Measurements from ENCODE around the gene RAB11FIP3.
"Not testable (repeated sequence)": the region's sequence is repeated elsewhere in the genome, so short reads cannot be mapped to it uniquely, and the experiment has no call there.

RAB11FIP3 gene

DNA sequence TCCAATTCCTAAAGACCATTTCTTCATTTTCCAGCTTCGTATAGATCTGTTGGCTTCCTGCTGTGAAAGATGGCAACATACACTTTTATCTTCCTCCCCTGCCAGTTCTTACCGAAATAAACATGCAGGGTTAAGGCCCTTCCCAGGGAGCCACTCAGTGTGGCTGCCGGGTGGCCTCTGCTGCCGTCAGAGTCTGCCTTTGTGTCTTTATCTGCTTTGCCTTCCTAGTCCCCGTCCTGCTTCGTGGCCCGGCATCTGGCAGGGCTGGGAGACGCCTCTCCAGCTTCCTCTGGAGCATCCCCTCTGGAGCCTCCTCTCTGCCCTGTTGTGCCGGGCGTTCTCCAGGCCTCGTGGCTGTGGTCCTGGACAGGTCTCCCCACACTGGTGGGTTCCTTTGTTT is 71.8 kb downstream of the RAB11FIP3 start:
- Histone ChIP-seq H3K4me3 (ENCODE audit: low read length in 2 of 2) (no peak overlapping the region), H3K9ac (ENCODE audit: low read length in 2 of 2) (no peak overlapping the region), H3K27me3 (ENCODE audit: control insufficient read depth in 1 of 2, insufficient read depth in 2 of 2, low read length in 2 of 2) (no peaks in the 10 kb centered on the region), H3K27ac (ENCODE audit: low read length) (no peak overlapping the region), H3K9me3 (ENCODE audit: control insufficient read depth in 2 of 2, low read length in 2 of 2) (no peaks in the 10 kb centered on the region), H3K4me1 (ENCODE audit: control insufficient read depth, insufficient read depth, low read length) (no peaks in the 10 kb centered on the region), H3K36me3 (ENCODE audit: control insufficient read depth in 2 of 2, insufficient read depth in 2 of 2, low read length in 2 of 2) (peaks cover 0 to 16% of the 10 kb centered on the region in 2 donors)

GRCh38 chr16:499924-500323 is 74.5 kb downstream of the RAB11FIP3 start:
- Histone ChIP-seq H3K9me3 (ENCODE audit: control insufficient read depth in 2 of 2, low read length in 2 of 2) (no peaks in the 10 kb centered on the region), H3K27ac (ENCODE audit: low read length) (no peak overlapping the region), H3K36me3 (ENCODE audit: control insufficient read depth in 2 of 2, insufficient read depth in 2 of 2, low read length in 2 of 2) (peaks cover 0 to 20% of the 10 kb centered on the region in 2 donors)

DNA sequence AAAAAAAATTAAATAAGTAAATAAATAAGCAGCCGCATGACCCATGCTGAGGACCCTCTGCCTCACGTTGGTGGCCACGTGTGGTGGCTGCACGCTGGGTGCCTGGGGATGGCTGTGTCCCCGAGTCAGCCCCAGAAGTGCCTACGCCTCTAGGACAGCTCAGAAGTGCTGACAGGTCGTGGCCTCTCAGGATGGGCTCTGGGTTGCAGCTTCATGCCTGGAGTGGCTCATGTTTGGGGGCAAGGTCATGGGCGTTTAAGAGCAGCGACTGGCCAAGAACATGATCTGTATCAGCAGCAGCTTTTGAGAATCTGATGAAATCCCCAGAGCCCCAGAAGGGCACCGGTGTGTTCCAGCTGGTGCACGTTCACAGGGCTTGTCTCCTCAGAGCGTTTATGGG is 75.3 kb downstream of the RAB11FIP3 start:
- Histone ChIP-seq H3K9me3 (ENCODE audit: control insufficient read depth in 2 of 2, low read length in 2 of 2) (no peaks in the 10 kb centered on the region), H3K27me3 (ENCODE audit: control insufficient read depth in 1 of 2, insufficient read depth in 2 of 2, low read length in 2 of 2) (no peaks in the 10 kb centered on the region), H3K36me3 (ENCODE audit: control insufficient read depth in 2 of 2, insufficient read depth in 2 of 2, low read length in 2 of 2) (peaks cover under 1 to 19% of the 10 kb centered on the region in 2 donors), H3K9ac (ENCODE audit: low read length in 2 of 2) (no peak overlapping the region), H3K4me3 (ENCODE audit: low read length in 2 of 2) (no peak overlapping the region), H3K27ac (ENCODE audit: low read length) (no peak overlapping the region), H3K4me1 (ENCODE audit: control insufficient read depth, insufficient read depth, low read length) (no peaks in the 10 kb centered on the region)

More at GRCh38 chr16:499924-500323, 74.5 kb downstream of the RAB11FIP3 start:
- H3K27me3 ChIP-seq (ENCODE audit: control insufficient read depth in 1 of 2, insufficient read depth in 2 of 2, low read length in 2 of 2) = no peaks in the 10 kb centered on the region
- H3K4me3 ChIP-seq (ENCODE audit: low read length in 2 of 2) = no peak overlapping the region
- no peak overlapping the region for H3K9ac ChIP-seq (ENCODE audit: low read length in 2 of 2)
- no peaks in the 10 kb centered on the region for H3K4me1 ChIP-seq (ENCODE audit: control insufficient read depth, insufficient read depth, low read length)

GRCh38 chr16:502179-502943 is 76.9 kb downstream of the RAB11FIP3 start:
- Histone ChIP-seq H3K27me3 (ENCODE audit: control insufficient read depth in 1 of 2, insufficient read depth in 2 of 2, low read length in 2 of 2) (no peaks in the 10 kb centered on the region), H3K4me3 (ENCODE audit: low read length in 2 of 2) (no peak overlapping the region), H3K4me1 (ENCODE audit: control insufficient read depth, insufficient read depth, low read length) (no peaks in the 10 kb centered on the region), H3K9me3 (ENCODE audit: control insufficient read depth in 2 of 2, low read length in 2 of 2) (no peaks in the 10 kb centered on the region), H3K27ac (ENCODE audit: low read length) (no peak overlapping the region), H3K9ac (ENCODE audit: low read length in 2 of 2) (no peak overlapping the region), H3K36me3 (ENCODE audit: control insufficient read depth in 2 of 2, insufficient read depth in 2 of 2, low read length in 2 of 2) (peaks cover 8 to 19% of the 10 kb centered on the region in 2 donors)

DNA sequence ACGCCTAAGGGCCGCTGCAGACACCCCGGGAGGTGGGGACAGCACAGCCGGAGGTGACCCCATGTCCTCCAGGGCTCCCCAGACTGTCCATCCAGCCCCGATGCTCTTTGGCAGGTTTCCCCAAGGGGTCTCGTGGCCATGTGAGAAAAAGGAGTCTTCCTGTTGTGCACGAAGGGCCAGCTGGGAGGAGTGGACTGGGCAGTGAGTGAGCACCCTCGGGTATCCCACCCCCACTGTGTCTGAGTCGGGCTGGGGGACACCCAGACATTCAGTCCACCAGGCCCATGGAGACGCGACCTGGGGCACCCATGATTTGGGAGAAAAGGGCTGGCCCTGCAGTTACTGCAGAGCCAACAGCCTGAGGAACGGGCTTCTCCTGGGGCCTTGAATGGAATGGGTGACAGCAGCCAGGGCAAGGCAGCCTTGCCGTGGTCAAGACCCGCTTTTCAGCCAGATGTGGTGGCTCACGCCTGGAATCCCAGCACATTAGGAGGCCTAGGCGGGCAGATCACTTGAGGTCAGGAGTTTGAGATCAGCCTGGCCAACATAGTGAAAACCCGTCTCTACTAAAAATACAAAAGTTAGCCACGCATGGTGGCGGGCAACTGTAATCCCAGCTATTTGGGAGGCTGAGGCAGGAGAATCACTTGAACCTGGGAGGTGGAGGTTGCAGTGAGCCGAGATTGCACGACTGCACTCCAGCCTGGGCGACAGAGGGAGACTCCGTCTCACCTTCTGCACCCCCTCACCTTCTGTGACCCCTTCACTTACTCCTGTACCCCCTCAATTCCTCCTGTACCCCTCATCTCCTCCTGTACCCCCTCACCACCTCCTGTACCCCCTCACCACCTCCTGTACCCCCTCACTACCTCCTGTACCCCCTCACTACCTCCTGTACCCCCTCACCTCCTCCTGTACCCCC is 78.0 kb downstream of the RAB11FIP3 start:
- H3K9ac ChIP-seq (ENCODE audit: low read length in 2 of 2) = no peak overlapping the region
- no peaks in the 10 kb centered on the region for H3K27me3 ChIP-seq (ENCODE audit: control insufficient read depth in 1 of 2, insufficient read depth in 2 of 2, low read length in 2 of 2)
- no peak overlapping the region for H3K4me3 ChIP-seq (ENCODE audit: low read length in 2 of 2)
- peaks cover 8 to 14% of the 10 kb centered on the region in 2 donors for H3K36me3 ChIP-seq (ENCODE audit: control insufficient read depth in 2 of 2, insufficient read depth in 2 of 2, low read length in 2 of 2)
- H3K9me3 ChIP-seq (ENCODE audit: control insufficient read depth in 2 of 2, low read length in 2 of 2) = no peaks in the 10 kb centered on the region
- H3K4me1 ChIP-seq (ENCODE audit: control insufficient read depth, insufficient read depth, low read length) = no peaks in the 10 kb centered on the region
- no peak overlapping the region for H3K27ac ChIP-seq (ENCODE audit: low read length)

DNA sequence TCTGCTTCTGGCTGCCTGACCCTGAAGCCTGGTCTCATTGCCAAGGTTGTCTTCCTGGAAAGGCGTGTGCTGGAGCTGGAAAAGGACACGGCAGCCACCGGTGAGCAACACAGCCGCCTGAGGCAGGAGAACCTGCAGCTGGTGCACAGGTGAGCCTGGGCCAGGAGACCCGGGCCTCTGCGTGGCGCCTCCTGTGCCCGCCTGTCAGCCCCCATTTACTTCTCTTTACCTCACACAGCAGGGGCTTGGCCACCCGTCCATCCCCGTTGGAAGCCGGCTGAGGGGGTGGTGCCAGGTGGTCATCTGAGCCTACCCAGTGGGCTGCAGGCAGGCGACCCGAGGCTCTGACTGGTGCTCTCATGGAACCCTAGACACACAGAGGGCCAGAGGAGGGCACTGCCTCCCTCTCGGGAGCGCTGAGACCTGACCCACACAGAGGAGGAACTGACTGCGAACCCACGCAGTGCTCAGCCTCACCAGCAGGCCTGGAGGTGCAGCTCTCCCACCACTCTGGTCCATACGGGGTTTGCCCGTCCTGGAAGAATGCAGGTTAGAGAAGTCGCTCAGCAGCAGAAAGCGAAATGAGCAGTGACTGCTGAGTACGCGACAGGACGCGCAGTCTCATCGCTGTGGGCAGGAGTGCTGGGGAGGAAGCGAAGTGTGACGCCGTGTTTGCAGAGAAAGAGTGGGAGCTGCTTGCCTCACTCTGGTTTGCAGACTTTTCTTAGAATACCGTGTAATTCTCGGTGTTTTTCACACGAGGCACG is 80.2 kb downstream of the RAB11FIP3 start:
- Histone ChIP-seq H3K27ac (ENCODE audit: low read length) (no peak overlapping the region), H3K36me3 (ENCODE audit: control insufficient read depth in 2 of 2, insufficient read depth in 2 of 2, low read length in 2 of 2) (peaks cover 8 to 14% of the 10 kb centered on the region in 2 donors), H3K9me3 (ENCODE audit: control insufficient read depth in 2 of 2, low read length in 2 of 2) (no peaks in the 10 kb centered on the region), H3K4me1 (ENCODE audit: control insufficient read depth, insufficient read depth, low read length) (no peaks in the 10 kb centered on the region), H3K27me3 (ENCODE audit: control insufficient read depth in 1 of 2, insufficient read depth in 2 of 2, low read length in 2 of 2) (no peaks in the 10 kb centered on the region), H3K4me3 (ENCODE audit: low read length in 2 of 2) (no peak overlapping the region), H3K9ac (ENCODE audit: low read length in 2 of 2) (no peak overlapping the region)

DNA sequence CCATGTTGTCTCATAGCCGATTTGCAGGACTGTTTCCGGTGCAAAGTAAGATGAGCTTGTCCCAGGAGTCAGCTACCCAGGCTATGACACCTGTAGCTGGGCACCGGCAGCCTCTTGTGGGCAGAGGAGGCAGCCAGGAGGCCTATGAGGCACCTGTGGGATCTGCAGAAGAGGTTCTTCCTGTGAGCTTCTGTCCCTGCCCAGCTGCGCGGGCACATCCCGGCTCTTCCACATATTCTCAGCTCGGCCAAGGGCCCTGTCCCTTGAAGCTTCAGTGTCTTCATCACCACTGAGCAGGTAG is 80.7 kb downstream of the RAB11FIP3 start:
- Histone ChIP-seq H3K4me1 (ENCODE audit: control insufficient read depth, insufficient read depth, low read length) (no peaks in the 10 kb centered on the region), H3K27ac (ENCODE audit: low read length) (no peak overlapping the region), H3K36me3 (ENCODE audit: control insufficient read depth in 2 of 2, insufficient read depth in 2 of 2, low read length in 2 of 2) (peaks cover 8 to 14% of the 10 kb centered on the region in 2 donors), H3K4me3 (ENCODE audit: low read length in 2 of 2) (no peak overlapping the region), H3K9ac (ENCODE audit: low read length in 2 of 2) (no peak overlapping the region), H3K27me3 (ENCODE audit: control insufficient read depth in 1 of 2, insufficient read depth in 2 of 2, low read length in 2 of 2) (no peaks in the 10 kb centered on the region), H3K9me3 (ENCODE audit: control insufficient read depth in 2 of 2, low read length in 2 of 2) (no peaks in the 10 kb centered on the region)

GRCh38 chr16:507527-507926 is 82.1 kb downstream of the RAB11FIP3 start:
- not testable (repeated sequence) for H3K4me3 ChIP-seq (ENCODE audit: low read length in 2 of 2); H3K9me3 ChIP-seq (ENCODE audit: control insufficient read depth in 2 of 2, low read length in 2 of 2); H3K9ac ChIP-seq (ENCODE audit: low read length in 2 of 2); H3K27ac ChIP-seq (ENCODE audit: low read length); H3K27me3 ChIP-seq (ENCODE audit: control insufficient read depth in 1 of 2, insufficient read depth in 2 of 2, low read length in 2 of 2); H3K4me1 ChIP-seq (ENCODE audit: control insufficient read depth, insufficient read depth, low read length)
- peaks cover 8 to 14% of the 10 kb centered on the region in 2 donors for H3K36me3 ChIP-seq (ENCODE audit: control insufficient read depth in 2 of 2, insufficient read depth in 2 of 2, low read length in 2 of 2)

GRCh38 chr16:507996-508395 is 82.5 kb downstream of the RAB11FIP3 start:
- no peaks in the 10 kb centered on the region for H3K4me1 ChIP-seq (ENCODE audit: control insufficient read depth, insufficient read depth, low read length)
- no peak overlapping the region for H3K4me3 ChIP-seq (ENCODE audit: low read length in 2 of 2)
- H3K9me3 ChIP-seq (ENCODE audit: control insufficient read depth in 2 of 2, low read length in 2 of 2) = no peaks in the 10 kb centered on the region
- no peak overlapping the region for H3K27ac ChIP-seq (ENCODE audit: low read length)
- no peak overlapping the region for H3K9ac ChIP-seq (ENCODE audit: low read length in 2 of 2)
- H3K36me3 ChIP-seq (ENCODE audit: control insufficient read depth in 2 of 2, insufficient read depth in 2 of 2, low read length in 2 of 2) = peaks cover 8 to 12% of the 10 kb centered on the region in 2 donors
- H3K27me3 ChIP-seq (ENCODE audit: control insufficient read depth in 1 of 2, insufficient read depth in 2 of 2, low read length in 2 of 2) = no peaks in the 10 kb centered on the region

DNA sequence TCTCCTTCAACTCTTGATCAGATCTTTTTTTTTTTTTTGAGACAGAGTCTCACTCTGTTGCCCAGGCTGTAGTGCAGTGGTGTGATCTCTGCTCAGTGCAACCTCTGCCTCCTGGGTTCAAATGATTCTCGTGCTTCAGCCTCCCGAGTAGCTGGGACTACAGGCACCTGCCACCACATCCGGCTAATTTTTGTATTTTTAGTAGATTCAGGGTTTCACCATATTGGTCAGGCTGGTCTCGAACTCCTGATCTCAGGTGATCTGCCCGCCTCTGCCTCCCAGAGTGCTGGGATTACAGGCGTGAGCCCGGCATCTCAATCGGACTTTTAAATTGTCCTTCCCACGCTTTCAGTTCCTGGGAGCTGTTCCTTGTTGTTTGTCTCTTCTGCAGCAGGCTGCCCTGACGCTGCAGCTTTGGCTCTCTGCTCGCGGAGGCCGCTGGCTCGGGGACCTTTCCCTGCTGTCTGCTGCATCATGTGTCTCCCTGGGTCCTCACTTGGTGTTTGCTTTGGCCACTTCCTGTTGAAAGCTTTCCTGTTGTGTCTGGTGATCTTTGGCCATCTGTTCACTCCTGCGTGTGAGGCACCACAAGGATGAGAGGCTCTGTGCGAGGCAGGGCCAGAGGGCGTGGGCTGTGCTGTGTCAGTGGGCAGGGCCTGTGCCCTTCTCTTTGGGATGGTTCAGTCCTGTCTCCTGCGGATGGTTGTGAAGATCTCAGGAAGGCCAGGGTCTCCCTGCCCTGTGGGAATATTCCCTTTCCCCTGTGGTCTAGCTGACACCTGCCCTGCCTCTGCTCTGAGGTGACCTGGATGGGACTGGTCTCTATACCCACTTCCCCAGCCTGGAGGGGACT is 83.7 kb downstream of the RAB11FIP3 start:
- H3K36me3 ChIP-seq (ENCODE audit: control insufficient read depth in 2 of 2, insufficient read depth in 2 of 2, low read length in 2 of 2) = peaks cover 8 to 12% of the 10 kb centered on the region in 2 donors

More for the DNA sequence above, 83.7 kb downstream of the RAB11FIP3 start:
- Histone ChIP-seq H3K27me3 (ENCODE audit: control insufficient read depth in 1 of 2, insufficient read depth in 2 of 2, low read length in 2 of 2) (no peaks in the 10 kb centered on the region), H3K9ac (ENCODE audit: low read length in 2 of 2) (no peak overlapping the region), H3K4me1 (ENCODE audit: control insufficient read depth, insufficient read depth, low read length) (no peaks in the 10 kb centered on the region), H3K4me3 (ENCODE audit: low read length in 2 of 2) (no peak overlapping the region), H3K9me3 (ENCODE audit: control insufficient read depth in 2 of 2, low read length in 2 of 2) (no peaks in the 10 kb centered on the region), H3K27ac (ENCODE audit: low read length) (no peak overlapping the region)

All from stomach smooth muscle (tissue), 2 donors.